Measurements from ENCODE around the gene SYNE1.

- no peak for TF ChIP-seq CTCF (IDR thresholded peaks at IDR 0.05)
- TF ChIP-seq EP300 (IDR thresholded peaks at IDR 0.05): no peak
- no peak for TF ChIP-seq RAD21 (conservative IDR thresholded peaks at IDR 0.05 in 1 of 2, IDR thresholded peaks at IDR 0.05 in 1 of 2)
- no peak for TF ChIP-seq CEBPB (IDR thresholded peaks at IDR 0.05)
- TF ChIP-seq REST (IDR thresholded peaks at IDR 0.05): no peak
- no peak for TF ChIP-seq POLR2A (IDR thresholded peaks at IDR 0.05; ENCODE audit: low read length)
- TF ChIP-seq HOXA7 (CRISPR knock-in tag; IDR thresholded peaks at IDR 0.05): no peak
- no peak for TF ChIP-seq MYC (IDR thresholded peaks at IDR 0.05; ENCODE audit: borderline replicate concordance, low read length)
- TF ChIP-seq MAX (IDR thresholded peaks at IDR 0.05): no peak
- TF ChIP-seq RFX5 (IDR thresholded peaks at IDR 0.05): no peak
- TF ChIP-seq RNF2 (IDR thresholded peaks at IDR 0.05; ENCODE audit: borderline replicate concordance, low read depth): no peak
- TF ChIP-seq ESRRA (IDR thresholded peaks at IDR 0.05; ENCODE audit: borderline replicate concordance, low read length): no peak
Measured at GRCh38 chr6:152351110-152351509, 286.1 kb downstream of the SYNE1 start.

Measured in A549 (cell line).